GM21723 (cell line): Measurements from ENCODE around the gene LMX1B.

ENCODE experiments used
- ATAC-seq: cut with Tn5 transposase; IDR thresholded peaks from one replicate; pipeline ENCODE4 v1.9.1; 2021; ENCODE audit warnings: mild to moderate bottlenecking, moderate library complexity; ENCODE audit not compliant: unreplicated experiment

The LMX1B gene

DNA sequence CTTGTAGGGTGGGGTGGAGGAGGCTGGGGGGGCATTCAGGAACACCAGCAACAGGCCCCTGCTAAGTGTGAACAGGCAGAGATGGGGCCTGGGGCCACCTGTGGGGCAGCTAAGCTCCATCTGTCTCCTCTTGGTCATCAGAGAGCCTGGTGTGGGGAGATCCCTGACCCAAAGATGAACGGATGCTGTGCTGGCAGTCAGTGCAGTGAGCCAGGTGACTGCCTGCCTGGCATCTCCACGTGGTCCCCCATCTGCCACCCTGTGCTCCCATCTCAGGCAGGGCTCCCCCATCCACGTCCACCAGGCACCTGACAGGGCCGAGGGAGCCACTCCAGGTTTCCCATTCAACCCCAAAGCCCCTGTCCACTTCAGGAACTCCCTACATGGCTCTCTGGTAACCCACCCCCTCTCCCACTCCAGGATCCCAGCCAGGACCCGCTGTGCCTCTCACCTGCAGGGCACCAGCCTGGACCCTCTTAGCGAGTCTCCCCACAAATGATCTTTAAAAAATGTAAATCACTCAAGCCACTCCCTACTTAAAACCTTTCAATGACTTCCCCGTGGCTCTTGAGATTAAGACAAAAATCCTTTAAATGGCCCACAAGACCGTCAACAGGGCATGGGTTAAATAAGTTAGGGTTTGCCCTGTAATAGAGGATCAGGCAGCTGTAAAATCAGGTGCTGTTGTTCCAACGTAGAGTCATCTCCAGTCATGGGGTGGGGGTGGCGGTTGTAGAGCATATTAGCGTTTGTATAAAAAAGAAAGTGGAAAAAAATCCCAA is 60.8 kb downstream of the LMX1B start:
- ATAC-seq = no peak

DNA sequence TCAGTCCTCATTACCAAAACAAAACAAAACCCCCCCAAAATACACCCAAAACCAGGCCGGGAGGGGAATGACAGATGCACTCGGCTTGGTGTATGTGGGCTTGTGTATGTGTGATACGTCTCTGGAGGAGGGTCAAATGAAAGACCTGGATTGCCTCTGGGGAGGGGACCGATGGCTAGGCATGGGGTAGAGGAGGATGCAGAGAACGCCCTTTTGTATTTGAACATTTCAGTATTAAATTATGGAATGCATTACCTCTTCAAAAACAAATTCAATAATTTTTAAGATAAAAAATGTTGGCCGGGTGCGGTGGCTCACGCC is 61.4 kb downstream of the LMX1B start:
- no peak for ATAC-seq

DNA sequence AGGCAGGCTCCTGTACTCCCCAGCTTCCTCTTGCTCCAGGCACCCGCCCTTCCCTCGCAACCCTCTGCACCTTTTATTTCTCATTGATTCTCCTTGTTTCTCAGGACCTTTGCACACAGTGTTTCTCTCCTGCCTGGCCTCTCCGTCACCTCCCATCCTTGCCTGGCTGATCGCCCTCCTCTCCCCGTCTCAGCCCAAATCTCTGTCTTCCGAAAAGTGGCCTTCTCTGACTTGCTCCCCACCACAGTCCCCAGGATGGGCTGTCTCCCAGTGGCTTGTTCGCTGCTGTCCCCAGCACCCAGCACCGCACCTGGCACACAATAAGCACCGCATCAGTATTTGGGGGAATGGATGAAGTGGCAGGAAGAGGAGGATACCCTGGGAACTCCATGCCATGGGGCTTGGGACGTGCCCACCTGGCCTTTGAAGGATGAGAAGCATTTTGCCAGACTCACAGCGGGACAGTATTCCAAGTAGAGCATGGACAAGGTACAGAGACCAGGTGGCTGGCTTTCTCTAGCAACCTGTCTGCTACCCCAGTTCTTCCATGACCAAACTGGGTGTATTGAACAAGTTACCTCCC is 62.5 kb downstream of the LMX1B start:
- no peak for ATAC-seq

DNA sequence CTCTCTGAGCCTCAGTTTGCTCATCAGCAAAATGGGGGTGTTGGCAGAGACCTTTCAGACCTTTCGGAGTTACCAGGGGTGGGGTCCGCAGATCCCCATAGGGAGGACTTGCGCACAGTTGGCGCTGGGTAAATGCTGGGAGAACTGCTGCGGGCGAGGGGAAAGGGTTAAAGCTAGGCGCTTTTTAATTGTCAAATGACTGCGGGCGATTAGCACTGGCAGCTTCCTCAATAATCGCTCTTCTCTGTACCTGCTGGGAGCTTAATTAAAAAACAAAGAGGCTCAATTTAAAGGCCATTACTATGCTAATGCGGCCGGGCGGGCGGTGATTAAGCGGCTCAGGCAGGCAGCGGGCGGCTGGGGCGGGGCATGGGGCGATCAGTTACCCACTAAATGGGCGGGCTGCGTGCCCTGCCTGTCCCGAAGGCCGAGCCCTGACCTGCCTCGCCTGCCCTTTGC is 63.0 kb downstream of the LMX1B start:
- ATAC-seq = no peak

DNA sequence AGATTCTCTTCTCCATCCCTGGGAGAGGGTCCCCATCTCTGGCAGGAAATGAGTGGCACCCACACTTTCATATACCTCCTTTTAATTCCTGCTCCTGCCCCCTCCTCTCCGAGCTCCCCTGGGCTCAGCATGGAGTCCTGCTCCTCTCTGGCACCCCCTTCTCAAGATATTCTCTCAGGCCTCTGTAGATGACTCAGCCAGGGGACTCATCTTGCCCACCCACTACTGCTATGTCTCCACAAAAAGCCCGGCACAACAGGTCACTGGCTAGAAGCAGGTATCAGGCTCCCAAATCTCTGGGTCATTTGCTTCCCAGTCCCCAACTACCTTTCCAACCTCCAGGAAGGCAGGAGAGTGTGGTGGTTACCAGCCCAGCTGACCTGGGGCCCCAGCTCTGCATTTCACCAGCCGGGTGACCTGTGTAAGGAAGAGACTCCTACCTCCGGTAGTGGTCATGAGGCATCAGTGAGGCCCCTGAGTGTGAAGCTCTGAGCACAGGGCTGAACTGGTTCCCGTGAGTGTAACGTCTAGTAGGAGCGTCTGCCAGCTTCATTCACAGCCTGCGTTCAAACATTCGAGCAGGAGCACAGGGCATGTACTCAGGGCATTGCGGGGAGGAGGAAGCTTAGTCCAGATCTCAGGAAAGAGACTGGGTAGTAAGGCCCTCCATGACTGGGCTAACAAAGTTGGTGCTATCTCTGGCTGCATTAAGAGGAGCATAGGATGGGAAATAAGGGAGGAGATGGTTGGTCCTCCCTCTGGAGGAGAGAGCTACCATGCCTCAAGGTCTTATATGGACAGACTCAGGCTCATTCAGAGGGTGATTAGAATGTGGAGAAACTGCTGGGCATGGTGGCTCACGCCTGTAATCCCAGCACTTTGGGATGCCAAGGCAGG is 63.7 kb downstream of the LMX1B start:
- no peak for ATAC-seq

DNA sequence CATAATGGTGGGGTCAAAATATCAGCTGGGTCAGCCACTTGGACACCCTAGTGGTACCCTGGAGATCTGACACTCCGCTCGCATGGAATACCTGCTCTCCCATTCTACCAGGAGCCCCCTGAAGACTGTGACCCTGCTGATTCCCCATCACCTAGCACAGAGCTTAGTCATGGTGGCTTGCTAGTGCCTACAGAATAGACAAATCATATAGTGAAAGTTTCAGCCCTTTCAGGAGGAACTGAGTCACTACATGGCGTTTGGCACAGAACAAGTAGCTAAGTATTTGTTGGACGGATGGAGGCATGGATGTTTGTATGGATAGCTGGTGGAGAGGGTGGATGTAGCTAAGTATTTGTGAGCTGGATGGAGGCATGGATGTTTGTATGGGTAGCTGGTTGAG is 65.3 kb downstream of the LMX1B start:
- ATAC-seq = no peak

DNA sequence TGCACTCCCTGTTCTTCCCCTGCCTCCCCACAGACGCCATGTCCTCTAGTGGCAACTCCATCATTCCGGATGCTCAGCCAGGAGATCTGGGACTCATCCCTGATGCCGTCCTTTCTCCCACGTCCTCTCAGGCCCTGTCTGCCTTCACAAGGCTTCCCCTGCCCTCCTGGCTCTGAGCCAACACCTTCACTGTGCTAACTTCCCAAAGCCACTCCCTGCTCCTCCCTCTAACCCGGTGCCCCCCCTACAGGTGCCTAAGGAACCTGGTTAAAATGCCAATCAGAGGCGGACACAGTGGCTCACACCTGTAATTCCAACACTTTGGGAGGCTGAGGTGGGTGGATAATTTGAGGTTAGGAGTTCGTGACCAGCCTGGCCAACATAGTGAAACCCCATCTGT is 67.6 kb downstream of the LMX1B start:
- no peak for ATAC-seq

DNA sequence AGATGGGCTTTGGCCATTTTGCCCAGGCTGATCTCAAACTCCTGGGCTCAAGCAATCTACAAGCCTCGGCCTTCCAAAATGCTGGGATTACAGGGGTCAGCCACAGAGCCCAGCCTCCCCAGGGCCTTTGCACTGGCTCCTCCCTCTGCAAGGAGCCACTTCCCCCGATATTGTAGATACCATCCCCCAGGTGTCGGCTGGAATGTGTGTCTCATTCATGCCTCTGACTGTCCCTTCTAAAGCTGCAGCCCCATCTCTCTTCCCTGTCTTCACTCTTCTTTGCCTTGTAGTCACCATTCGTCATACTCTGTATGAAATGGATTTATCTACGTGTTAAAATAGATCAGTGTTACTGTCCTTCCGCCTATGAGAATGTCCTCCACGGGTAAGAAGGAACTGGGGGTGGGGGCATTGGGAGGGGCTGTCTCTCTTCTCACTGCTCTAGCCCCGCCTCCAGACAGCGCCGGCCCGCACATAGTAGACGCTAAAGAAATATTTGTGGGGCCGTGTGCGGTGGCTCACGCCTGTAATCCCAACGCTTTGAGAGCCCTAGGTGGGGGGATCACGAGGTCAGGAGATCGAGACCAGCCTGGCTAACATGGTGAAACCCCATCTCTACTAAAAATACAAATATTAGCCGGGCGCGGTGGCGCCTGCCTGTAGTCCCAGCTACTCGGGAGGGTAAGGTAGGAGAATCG is 68.5 kb downstream of the LMX1B start:
- no peak for ATAC-seq

DNA sequence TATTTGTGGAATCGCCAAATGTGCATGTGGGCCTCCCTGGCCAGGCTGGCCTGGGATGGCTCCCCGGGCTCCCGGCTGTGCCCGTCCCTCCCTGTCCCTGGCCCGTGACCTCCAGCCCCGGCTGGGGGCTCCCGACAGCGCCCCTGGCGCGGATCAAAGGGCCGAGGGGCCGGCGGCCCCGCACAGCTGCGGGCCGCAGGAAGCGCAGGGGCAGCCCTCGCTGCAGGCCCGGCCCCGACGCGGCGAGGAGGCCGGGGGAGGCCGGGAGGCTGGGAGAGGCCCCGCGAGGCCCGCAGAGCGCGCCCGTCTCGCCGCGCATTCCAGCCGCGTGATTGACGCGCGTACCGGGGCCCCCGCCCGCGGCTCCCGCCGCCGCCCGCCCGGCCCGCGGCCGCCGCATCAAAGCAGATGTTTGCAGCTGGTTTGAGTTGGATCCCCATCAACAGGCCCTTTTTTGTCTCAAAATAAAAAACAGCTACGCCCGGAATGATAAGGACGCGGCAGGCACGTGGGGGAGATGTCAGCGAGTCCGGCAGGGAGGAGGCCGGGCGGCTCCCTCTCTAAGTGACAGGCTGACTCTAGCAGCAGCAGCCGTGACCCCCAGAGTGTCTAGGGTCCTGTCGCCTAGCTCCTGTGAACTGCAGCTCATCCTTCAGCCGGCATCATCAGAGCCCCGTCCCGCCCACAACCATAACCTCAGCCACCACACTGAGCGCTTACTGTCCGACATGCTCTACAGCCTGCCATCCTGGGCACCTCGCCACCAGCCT is 69.4 kb downstream of the LMX1B start:
- ATAC-seq = no peak

DNA sequence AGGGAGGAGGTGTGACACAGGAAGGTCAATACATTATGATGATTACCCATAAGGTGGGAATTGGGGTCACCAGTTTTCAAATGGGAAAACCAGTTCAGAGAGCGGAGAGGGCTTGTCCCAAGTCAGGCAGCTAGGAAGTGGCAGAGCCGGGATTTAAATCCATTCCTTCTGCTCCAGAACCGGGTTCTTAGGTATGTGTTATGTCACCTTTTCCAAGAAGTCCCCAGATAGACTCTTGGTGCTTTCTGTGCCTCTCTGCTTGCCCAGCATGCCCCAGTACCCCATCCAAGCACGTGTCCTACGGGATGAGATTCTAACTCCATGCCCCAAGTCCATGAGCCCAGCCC is 69.9 kb downstream of the LMX1B start:
- no peak for ATAC-seq

DNA sequence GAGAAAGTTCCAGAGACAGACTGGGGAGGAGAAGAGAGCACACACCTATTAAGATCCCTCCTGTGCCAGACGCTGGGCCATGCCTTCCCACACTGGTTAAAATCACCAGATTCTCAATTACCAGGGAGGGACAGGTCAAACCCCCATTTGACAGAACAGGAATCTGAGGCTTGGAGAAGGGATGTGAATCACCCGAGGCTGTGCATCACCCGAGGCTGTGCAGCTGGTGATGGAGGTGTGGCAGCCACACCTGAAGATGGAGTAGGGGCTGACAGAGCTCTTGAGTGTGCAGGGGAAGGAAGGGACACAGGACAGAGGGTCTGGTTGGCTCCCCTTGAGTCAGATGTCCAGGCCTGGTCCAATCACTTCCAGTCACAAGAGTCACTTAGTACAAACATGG is 70.6 kb downstream of the LMX1B start:
- no peak for ATAC-seq

DNA sequence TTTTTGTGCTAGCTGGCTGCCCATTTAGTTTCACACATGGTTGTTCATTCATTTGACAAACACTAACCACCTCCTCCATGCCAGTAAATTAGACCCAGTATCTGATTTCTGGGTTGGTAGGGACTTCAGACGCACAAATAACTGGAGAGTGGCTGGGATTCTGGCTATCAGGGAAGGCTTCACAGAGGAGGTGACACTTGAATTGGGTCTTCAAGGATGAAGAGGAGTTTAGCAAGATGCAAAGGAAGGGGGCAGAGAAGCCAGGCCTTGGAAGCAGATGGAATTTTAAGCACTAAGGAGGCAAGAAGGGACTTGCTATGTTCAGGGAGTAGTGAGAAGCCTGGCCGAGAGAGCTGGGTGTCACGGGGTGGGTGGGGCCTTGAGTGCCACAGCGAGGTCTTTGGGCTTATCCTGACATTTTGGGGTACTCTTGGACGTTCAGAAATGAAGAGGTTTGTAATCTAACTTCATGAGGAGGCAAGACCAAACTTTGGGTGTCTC is 71.3 kb downstream of the LMX1B start:
- no peak for ATAC-seq

DNA sequence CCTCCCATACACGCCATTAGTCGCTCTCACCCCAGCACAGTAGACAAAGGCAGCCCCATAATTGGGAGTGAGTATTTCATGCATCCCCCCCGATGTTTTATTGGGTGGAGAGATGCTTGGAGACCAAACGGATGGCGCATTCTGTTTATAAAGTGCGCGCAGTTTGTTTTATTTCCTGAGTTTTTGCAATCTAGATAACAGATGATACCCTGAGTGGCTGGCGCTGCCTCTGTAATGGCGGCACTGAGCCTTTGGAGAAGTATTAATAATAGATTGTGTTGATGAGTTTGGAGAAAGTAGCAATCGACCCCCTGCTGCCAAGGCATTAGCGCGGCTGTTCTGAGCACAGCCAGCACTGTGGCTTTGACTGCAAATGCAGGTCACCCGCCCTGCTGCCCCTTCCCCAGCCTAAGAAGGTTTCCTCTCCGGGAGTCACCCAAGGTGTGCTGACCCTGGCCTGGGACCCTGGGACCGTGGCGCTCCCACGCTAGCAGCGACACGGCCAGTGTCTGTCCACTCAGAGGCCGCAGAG is 74.3 kb downstream of the LMX1B start:
- no peak for ATAC-seq

DNA sequence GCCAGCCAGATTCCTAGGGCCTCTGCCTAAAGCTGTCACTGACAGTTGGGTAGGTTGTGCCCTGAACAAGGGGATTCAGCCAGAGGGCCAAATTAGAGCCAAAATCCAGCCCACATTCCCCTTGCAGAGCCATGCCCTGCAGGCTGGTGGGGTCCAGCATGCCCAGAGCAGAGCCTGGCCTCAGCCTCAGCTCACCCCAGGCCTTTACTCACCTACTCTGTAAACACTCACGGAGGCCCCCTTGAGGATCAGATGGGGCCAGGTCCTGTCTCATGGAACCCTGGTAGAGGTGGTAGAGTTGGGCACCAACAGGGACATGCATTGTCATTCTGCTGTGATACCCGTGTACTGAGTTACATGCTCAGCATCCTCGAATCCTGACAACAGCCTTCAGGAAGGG is 74.9 kb downstream of the LMX1B start:
- no peak for ATAC-seq

DNA sequence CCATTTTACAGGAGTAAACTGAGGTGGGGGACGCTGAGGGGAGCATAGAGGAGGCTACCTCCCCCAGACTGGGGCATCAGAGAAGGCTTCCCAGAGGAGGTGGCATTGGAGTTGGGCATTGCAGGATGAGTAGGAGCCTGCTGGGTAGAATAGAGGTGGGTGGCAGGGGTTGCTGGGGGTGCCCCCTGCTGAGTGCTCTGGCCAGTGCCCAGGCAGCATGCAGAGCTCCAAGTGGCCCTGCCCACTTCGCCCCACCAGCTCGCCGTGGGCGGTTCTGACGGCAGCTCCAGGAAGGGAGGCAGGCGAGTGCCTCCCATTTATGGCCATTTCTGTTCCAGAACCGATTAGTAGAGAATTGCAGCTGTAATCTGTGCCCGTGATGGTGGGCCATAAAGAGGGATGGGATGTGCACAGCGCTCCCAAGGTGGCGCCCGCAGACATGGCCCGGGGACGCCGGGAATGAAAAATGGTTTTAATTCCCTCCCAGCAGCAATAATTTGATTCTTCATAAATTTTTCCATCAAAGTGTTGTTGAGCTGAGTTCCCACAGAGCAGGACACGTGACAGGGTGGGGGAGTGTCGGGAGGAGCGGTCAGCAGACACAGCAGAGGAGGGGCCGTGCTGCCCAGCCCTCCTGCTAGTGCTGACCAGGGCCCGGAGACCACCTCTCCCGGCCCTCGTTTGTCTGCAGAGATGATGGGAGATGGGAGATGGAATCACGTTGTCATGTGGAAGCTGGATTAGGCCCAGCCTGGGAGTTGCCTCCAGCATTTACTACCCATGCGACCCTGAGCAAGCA is 75.5 kb downstream of the LMX1B start:
- ATAC-seq = no peak

DNA sequence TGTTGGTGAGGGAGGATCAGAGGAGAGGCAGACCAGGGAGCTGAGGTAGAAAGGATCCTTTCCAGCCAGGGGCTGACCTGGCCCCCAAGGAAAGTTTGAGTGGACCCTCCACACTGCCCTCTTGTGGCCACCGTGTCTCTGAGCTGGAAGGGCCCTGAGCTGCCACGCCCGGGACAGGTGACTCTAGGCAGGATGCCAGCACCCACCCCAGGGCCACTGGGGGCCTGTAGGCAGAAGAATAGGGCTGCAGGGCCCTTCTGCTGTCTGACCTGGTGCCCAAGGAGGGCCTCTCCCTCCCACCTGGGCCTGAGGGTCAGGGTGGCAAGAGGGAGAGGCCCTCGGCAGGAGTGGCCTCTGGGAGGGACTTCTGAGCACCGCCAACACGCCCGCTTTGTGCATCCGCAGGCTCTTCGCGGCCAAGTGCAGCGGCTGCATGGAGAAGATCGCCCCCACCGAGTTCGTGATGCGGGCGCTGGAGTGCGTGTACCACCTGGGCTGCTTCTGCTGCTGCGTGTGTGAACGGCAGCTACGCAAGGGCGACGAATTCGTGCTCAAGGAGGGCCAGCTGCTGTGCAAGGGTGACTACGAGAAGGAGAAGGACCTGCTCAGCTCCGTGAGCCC is 76.8 kb downstream of the LMX1B start:
- ATAC-seq = no peak

DNA sequence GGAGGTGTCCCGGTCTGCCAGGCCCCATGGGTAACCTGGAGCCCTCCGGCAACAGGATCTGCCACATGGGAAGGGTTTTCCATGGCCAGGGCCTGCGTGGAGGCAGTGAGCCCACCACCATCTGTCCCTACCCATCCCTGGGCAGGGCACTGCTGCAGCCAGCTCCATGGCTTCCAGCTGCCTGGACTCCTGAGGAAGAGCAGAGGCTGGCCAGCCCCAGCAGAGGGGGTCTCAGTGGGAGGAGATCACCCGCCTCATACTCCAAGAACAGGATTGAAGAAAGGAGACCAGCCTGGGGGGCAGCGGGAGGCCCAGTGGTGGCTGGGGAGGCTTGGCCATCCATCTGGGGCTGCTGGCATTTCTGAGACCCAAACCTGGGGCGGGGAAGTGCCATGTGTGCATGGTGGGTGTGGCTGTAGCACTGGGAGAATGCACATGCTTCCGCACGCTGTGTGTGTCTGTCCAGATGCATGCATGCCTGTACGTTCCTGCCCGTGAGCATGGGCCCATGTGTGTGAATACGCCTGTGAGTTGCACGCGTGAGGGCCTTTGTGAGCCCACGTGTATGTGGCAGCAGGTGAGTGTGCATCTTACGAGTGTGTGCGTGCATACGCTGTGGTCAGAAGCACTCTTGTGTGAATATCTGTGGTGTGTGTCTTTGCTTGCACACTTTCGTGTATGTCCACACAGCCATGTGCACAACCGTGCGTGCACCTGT is 78.5 kb downstream of the LMX1B start:
- no peak for ATAC-seq

DNA sequence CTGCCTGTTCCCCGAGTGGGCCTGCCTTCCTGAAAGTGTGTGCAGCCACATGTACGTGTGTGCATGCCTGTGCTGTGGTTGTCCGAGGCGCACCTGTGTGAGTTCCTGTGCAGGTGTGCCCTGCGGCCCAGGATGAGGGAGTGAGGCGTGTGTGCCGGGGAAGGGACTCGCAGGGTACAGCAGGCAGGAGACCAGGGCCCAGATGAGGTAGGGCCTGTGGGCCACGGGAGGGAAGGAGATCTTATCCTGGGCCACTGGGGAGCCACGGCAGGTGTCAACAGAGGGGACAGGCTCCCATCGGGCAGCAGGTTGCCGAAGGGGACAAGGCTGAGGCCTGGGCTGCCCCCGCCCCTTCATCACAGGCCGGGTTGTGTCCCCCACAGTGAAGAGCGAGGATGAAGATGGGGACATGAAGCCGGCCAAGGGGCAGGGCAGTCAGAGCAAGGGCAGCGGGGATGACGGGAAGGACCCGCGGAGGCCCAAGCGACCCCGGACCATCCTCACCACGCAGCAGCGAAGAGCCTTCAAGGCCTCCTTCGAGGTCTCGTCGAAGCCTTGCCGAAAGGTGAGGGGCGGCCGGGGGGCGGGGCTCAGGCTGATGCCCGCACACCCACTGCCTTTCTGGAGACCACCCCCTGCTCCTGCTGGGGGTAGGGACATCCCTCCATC is 79.2 kb downstream of the LMX1B start:
- ATAC-seq = no peak
